ENCODE results near the gene ST8SIA4. TPM values are rescaled to one million over a fixed set of nuclear protein-coding genes. Genes with fewer than 3 reads are reported as not detected.

ST8SIA4 gene
- total and polyA plus RNA-seq, 5 donors from 2014 or later, result 18.8 to 55.2 (median 29.5) TPM

GRCh38 chr5:100896054-100896453 is 7.0 kb downstream of the ST8SIA4 start:
- H3K27ac Mint-ChIP-seq, result peak overlapping the region in 2 of 3 donors; percentile 7 to 56
- no peak for DNase-seq

DNA sequence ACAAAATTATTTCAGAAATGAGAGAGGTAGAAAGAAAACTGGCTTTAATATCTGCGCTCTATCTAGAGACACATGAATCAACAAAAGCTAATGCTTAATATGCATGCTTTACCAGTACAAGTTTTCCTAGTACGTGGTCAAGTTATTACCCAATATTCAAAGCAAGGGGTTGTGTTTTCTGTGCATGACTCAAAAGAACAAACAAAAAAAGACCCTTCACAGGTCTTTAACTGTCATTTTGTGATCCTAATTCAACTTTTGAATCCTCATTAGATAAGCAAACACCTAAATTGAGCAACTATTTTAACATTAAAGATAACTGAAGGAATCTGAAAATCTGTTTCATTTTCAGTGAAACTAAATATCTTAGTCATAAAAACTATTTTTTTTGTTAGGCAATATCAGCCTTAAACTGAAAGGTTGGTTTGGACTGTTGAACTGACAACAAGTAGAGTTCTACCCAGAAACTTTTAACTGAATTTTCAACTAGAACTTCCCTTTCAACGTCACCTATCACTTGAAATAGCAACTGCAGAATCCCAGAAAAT is 12.5 kb downstream of the ST8SIA4 start:
- Mint-ChIP-seq H3K27ac (peak overlapping the region; percentile 64 to 93 (median 83)), H3K9me3 (no peaks in the 10 kb centered on the region), H3K36me3 (peaks cover 30% of the 10 kb centered on the region), H3K4me3 (peak overlapping the region; percentile 74 to 90 (median 84)), H3K4me1 (peaks cover 66 to 84% (median 75%) of the 10 kb centered on the region in 4 donors), H3K27me3 (no peaks in the 10 kb centered on the region)
- peaks cover 64% of the 10 kb centered on the region for H3K4me1 ChIP-seq (ENCODE audit: control insufficient read depth, insufficient read depth, low read length, poor library complexity, severe bottlenecking)
- H3K36me3 ChIP-seq (ENCODE audit: control insufficient read depth, insufficient read depth, low read length), result peaks cover 22% of the 10 kb centered on the region
- peak overlapping the region; percentile 75 for H3K4me3 ChIP-seq (ENCODE audit: low read depth, low read length)
- peak overlapping the region; percentile 84 for H3K27ac ChIP-seq (ENCODE audit: insufficient read depth, low read length, poor library complexity, severe bottlenecking)
- ATAC-seq (ENCODE audit: low read depth in 2 of 2) (no peak), DNase-seq (peak in 1 of 3 donors; percentile 62)
- H3K27me3 ChIP-seq (ENCODE audit: control insufficient read depth, insufficient read depth, low read length), result no peaks in the 10 kb centered on the region
- no peaks in the 10 kb centered on the region for H3K9me3 ChIP-seq (ENCODE audit: control insufficient read depth in 2 of 2, low read length in 2 of 2)

More at GRCh38 chr5:100896054-100896453, 7.0 kb downstream of the ST8SIA4 start:
- Mint-ChIP-seq H3K36me3 (peaks cover 30% of the 10 kb centered on the region), H3K4me3 (peak overlapping the region in 3 of 4 donors; percentile 40 to 59 (median 57)), H3K27me3 (no peaks in the 10 kb centered on the region), H3K9me3 (no peaks in the 10 kb centered on the region), H3K4me1 (peaks cover 41 to 75% (median 68%) of the 10 kb centered on the region in 4 donors)
- Histone ChIP-seq H3K27me3 (ENCODE audit: control insufficient read depth, insufficient read depth, low read length) (no peaks in the 10 kb centered on the region), H3K27ac (ENCODE audit: insufficient read depth, low read length, poor library complexity, severe bottlenecking) (no peak overlapping the region), H3K9me3 (ENCODE audit: control insufficient read depth in 2 of 2, low read length in 2 of 2) (no peaks in the 10 kb centered on the region), H3K36me3 (ENCODE audit: control insufficient read depth, insufficient read depth, low read length) (peaks cover 20% of the 10 kb centered on the region), H3K4me3 (ENCODE audit: low read depth, low read length) (peak overlapping the region; percentile 99), H3K4me1 (ENCODE audit: control insufficient read depth, insufficient read depth, low read length, poor library complexity, severe bottlenecking) (peaks cover 57% of the 10 kb centered on the region)
- no peak for ATAC-seq (ENCODE audit: low read depth in 2 of 2)

GRCh38 chr5:100889896-100890295 is 13.2 kb downstream of the ST8SIA4 start:
- Histone ChIP-seq H3K4me1 (ENCODE audit: control insufficient read depth, insufficient read depth, low read length, poor library complexity, severe bottlenecking) (peaks cover 61% of the 10 kb centered on the region), H3K27ac (ENCODE audit: insufficient read depth, low read length, poor library complexity, severe bottlenecking) (peak overlapping the region; percentile 84), H3K4me3 (ENCODE audit: low read depth, low read length) (peak overlapping the region; percentile 75), H3K9me3 (ENCODE audit: control insufficient read depth in 2 of 2, low read length in 2 of 2) (no peaks in the 10 kb centered on the region), H3K27me3 (ENCODE audit: control insufficient read depth, insufficient read depth, low read length) (no peaks in the 10 kb centered on the region), H3K36me3 (ENCODE audit: control insufficient read depth, insufficient read depth, low read length) (peaks cover 23% of the 10 kb centered on the region)
- Mint-ChIP-seq H3K4me1 (peaks cover 63 to 82% (median 70%) of the 10 kb centered on the region in 4 donors), H3K4me3 (peak overlapping the region; percentile 74 to 90 (median 84)), H3K27me3 (no peaks in the 10 kb centered on the region), H3K36me3 (peaks cover 29% of the 10 kb centered on the region), H3K9me3 (no peaks in the 10 kb centered on the region), H3K27ac (peak overlapping the region; percentile 64 to 93 (median 82))
- ATAC-seq (ENCODE audit: low read depth in 2 of 2) (no peak), DNase-seq (peak in 1 of 3 donors; percentile 7)

DNA sequence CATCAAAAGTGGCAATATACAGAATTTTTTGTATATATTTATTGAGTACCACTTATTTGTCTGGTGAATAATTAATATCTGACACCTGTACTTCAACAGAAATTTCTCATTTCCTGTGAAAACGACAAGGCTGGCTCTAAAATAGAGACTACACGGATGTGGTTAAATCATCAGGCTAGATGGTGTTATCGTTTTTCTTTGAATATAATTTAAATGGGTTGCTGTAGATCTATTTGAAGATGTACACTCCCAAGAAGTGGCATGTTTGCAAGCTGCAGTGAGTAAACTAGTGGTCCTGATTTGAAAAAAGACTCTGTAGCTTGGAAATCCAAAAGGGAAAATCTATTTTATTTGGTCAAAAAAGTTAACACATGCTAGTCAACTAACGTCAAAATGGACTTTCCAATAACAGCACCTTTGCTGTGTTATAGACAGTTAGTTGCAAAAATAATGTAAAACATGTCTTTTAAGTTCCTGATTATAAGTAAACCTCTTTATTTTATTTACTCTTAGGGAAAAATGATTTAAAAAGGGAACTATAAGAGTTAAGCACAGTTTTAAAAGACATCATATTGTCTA is 13.8 kb downstream of the ST8SIA4 start:
- no peaks in the 10 kb centered on the region for H3K9me3 Mint-ChIP-seq
- peaks cover 61 to 82% (median 69%) of the 10 kb centered on the region in 4 donors for H3K4me1 Mint-ChIP-seq
- no peaks in the 10 kb centered on the region for H3K27me3 ChIP-seq (ENCODE audit: control insufficient read depth, insufficient read depth, low read length)
- peak; percentile 94 to 95 for ATAC-seq (ENCODE audit: low read depth in 2 of 2)
- H3K36me3 Mint-ChIP-seq, result peaks cover 27% of the 10 kb centered on the region
- H3K4me3 Mint-ChIP-seq, result peak overlapping the region; percentile 82 to 90 (median 84)
- no peaks in the 10 kb centered on the region for H3K9me3 ChIP-seq (ENCODE audit: control insufficient read depth in 2 of 2, low read length in 2 of 2)
- peak overlapping the region; percentile 75 for H3K4me3 ChIP-seq (ENCODE audit: low read depth, low read length)
- H3K4me1 ChIP-seq (ENCODE audit: control insufficient read depth, insufficient read depth, low read length, poor library complexity, severe bottlenecking), result peaks cover 61% of the 10 kb centered on the region
- H3K27ac Mint-ChIP-seq, result peak overlapping the region; percentile 55 to 93 (median 68)
- no peaks in the 10 kb centered on the region for H3K27me3 Mint-ChIP-seq
- peak overlapping the region; percentile 84 for H3K27ac ChIP-seq (ENCODE audit: insufficient read depth, low read length, poor library complexity, severe bottlenecking)
- H3K36me3 ChIP-seq (ENCODE audit: control insufficient read depth, insufficient read depth, low read length), result peaks cover 22% of the 10 kb centered on the region
- peak in 2 of 3 donors; percentile 67 to 86 for DNase-seq

GRCh38 chr5:100877274-100877673 is 25.8 kb downstream of the ST8SIA4 start:
- peaks cover 42% of the 10 kb centered on the region for H3K36me3 ChIP-seq (ENCODE audit: control insufficient read depth, insufficient read depth, low read length)
- Mint-ChIP-seq H3K36me3 (peaks cover 52% of the 10 kb centered on the region), H3K4me3 (no peak overlapping the region), H3K27me3 (no peaks in the 10 kb centered on the region), H3K4me1 (peaks cover 46 to 70% (median 63%) of the 10 kb centered on the region in 4 donors), H3K9me3 (peaks cover 0 to 4% (median 0%) of the 10 kb centered on the region in 7 donors), H3K27ac (no peak overlapping the region)
- no peak for ATAC-seq (ENCODE audit: low read depth in 2 of 2)
- DNase-seq, result no peak
- H3K27ac ChIP-seq (ENCODE audit: insufficient read depth, low read length, poor library complexity, severe bottlenecking), result no peak overlapping the region
- no peaks in the 10 kb centered on the region for H3K27me3 ChIP-seq (ENCODE audit: control insufficient read depth, insufficient read depth, low read length)
- peaks cover 17% of the 10 kb centered on the region for H3K4me1 ChIP-seq (ENCODE audit: control insufficient read depth, insufficient read depth, low read length, poor library complexity, severe bottlenecking)
- no peak overlapping the region for H3K4me3 ChIP-seq (ENCODE audit: low read depth, low read length)
- no peaks in the 10 kb centered on the region for H3K9me3 ChIP-seq (ENCODE audit: control insufficient read depth in 2 of 2, low read length in 2 of 2)

GRCh38 chr5:100872408-100873190 is 30.5 kb downstream of the ST8SIA4 start:
- Histone ChIP-seq H3K4me3 (ENCODE audit: low read depth, low read length) (peak overlapping the region; percentile 9), H3K9me3 (ENCODE audit: control insufficient read depth in 2 of 2, low read length in 2 of 2) (no peaks in the 10 kb centered on the region), H3K27ac (ENCODE audit: insufficient read depth, low read length, poor library complexity, severe bottlenecking) (no peak overlapping the region), H3K27me3 (ENCODE audit: control insufficient read depth, insufficient read depth, low read length) (no peaks in the 10 kb centered on the region), H3K4me1 (ENCODE audit: control insufficient read depth, insufficient read depth, low read length, poor library complexity, severe bottlenecking) (peaks cover 8% of the 10 kb centered on the region), H3K36me3 (ENCODE audit: control insufficient read depth, insufficient read depth, low read length) (peaks cover 37% of the 10 kb centered on the region)
- H3K4me3 Mint-ChIP-seq, result no peak overlapping the region
- peak overlapping the region in 2 of 3 donors; percentile 0 to 76 for H3K27ac Mint-ChIP-seq
- DNase-seq (peak in 1 of 3 donors; percentile 20), ATAC-seq (ENCODE audit: low read depth in 2 of 2) (peak; percentile 28 to 31)
- H3K36me3 Mint-ChIP-seq, result peaks cover 51% of the 10 kb centered on the region
- H3K4me1 Mint-ChIP-seq, result peaks cover 34 to 66% (median 58%) of the 10 kb centered on the region in 4 donors
- H3K27me3 Mint-ChIP-seq, result no peaks in the 10 kb centered on the region
- peaks cover 0 to 4% (median 1%) of the 10 kb centered on the region in 7 donors for H3K9me3 Mint-ChIP-seq

- Histone ChIP-seq H3K4me3 (ENCODE audit: low read depth, low read length) (no peak overlapping the region), H3K27me3 (ENCODE audit: control insufficient read depth, insufficient read depth, low read length) (no peaks in the 10 kb centered on the region), H3K9me3 (ENCODE audit: control insufficient read depth in 2 of 2, low read length in 2 of 2) (no peaks in the 10 kb centered on the region), H3K27ac (ENCODE audit: insufficient read depth, low read length, poor library complexity, severe bottlenecking) (no peak overlapping the region), H3K36me3 (ENCODE audit: control insufficient read depth, insufficient read depth, low read length) (peaks cover 29% of the 10 kb centered on the region), H3K4me1 (ENCODE audit: control insufficient read depth, insufficient read depth, low read length, poor library complexity, severe bottlenecking) (peaks cover under 1% of the 10 kb centered on the region)
- Mint-ChIP-seq H3K27me3 (no peaks in the 10 kb centered on the region), H3K27ac (no peak overlapping the region), H3K9me3 (peaks cover 0 to 4% (median 1%) of the 10 kb centered on the region in 7 donors), H3K4me1 (peaks cover 32 to 58% (median 46%) of the 10 kb centered on the region in 4 donors), H3K4me3 (no peak overlapping the region), H3K36me3 (peaks cover 38% of the 10 kb centered on the region)
- ATAC-seq (ENCODE audit: low read depth in 2 of 2) (no peak), DNase-seq (no peak)
Observed at GRCh38 chr5:100867039-100867562, 36.0 kb downstream of the ST8SIA4 start.
